NCI-H524 (cell line): ENCODE measurements around the gene SURF6.
"Not testable (repeated sequence)": the region's sequence is repeated elsewhere in the genome, so short reads cannot be mapped to it uniquely, and the experiment has no call there.

Source experiments
- DNase-seq, 2 experiments: peaks; one replicate each; lab custom pipeline; 2025; lab: John Stamatoyannopoulos, UW

The SURF6 gene

GRCh38 chr9:133327021-133327420 is 9.0 kb downstream of the SURF6 start:
- not testable (repeated sequence) for DNase-seq

GRCh38 chr9:133323991-133324703 is 11.8 kb downstream of the SURF6 start:
- DNase-seq, result no peak

DNA sequence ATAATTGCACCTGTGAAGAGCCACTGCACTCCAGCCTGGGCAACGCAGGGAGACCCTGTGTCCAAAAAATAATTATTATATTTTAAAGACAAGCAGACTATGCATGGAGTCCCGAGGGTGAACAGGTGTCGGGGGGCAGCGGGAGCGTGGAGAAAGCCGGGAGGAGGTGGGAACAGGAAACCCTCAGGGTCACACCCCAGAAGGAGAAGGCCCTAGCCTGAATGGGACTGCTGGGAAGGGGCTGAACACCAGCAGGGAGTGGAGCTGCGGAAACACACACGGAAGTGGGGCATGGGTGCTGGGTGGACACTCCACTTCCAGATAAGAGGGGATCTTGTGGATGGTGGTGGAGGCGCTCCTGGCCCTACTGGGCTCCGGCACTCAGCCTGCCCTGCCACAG is 12.8 kb downstream of the SURF6 start:
- no peak for DNase-seq

DNA sequence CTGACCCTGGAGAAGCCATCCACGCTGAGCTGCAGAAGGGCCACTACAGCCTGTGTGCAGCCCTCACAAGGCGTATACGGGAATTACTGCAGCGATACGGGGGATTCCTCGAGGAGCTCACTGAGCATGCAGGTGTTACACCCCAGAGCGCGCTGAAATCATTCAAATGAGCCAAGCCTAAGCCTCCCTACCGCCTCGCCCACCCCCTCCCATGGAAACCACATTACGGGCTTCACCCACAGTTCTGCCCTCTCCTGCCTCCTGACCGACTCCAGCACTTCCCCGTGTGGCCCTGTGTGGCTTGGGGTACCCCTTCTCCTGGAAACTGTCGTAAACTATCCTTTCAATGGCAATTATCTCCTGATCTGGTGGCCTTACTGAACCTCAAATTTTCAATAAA is 13.3 kb downstream of the SURF6 start:
- DNase-seq, result no peak

DNA sequence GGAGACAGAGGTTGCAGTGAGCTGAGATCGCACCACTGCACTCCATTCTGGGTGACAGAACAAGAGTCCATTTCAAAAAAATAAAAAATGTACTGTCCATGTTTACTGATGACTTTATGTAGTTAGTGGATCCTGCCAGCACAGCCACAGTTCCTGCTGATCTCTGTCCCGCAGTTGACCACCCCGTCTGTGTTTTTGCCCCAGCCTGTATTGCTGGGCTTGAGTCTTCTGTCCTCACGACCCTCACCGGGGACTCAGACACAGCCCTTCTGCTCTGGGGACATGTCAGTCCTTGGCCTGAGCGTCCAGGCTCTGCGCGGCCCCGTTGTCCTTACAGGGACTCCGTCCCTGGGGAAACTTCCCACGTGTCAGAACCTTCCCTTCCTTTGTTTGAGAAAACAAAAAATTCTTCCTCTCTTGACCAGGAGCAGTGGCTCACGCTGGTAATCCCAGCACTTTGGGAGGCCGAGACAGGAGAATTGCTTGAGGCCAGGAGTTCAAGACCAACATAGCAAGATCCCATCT is 14.5 kb downstream of the SURF6 start:
- no peak for DNase-seq

- DNase-seq, result no peak
Measured at GRCh38 chr9:133320421-133320881, 15.5 kb downstream of the SURF6 start.

- not testable (repeated sequence) for DNase-seq
Measured at GRCh38 chr9:133317551-133317950, 18.4 kb downstream of the SURF6 start.

- DNase-seq, result no peak
Measured at GRCh38 chr9:133315997-133316396, 20.0 kb downstream of the SURF6 start.

DNA sequence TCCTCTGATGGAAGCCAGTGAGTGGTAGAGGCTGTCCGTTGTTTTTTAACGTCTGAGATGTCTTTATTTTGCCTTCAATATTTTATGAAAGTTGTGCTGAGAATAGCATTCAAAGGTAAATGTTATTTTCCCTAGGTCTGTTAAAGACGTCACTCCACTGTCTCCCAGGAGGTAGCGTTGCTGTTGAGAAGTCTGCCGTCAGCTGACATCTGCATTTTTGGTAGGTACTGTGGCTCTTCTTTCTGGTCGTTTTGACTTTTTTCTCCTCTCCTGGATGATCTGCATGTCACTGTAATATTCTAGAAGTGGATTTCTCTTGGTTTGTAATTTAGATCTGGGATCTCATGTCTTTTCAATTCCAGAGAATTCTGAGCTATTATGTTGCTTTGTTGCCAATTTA is 26.4 kb downstream of the SURF6 start:
- DNase-seq, result no peak

GRCh38 chr9:133307301-133307700 is 28.7 kb downstream of the SURF6 start:
- DNase-seq, result no peak

- DNase-seq, result no peak
Measured at GRCh38 chr9:133306242-133307204, 29.5 kb downstream of the SURF6 start.

GRCh38 chr9:133305731-133306130 is 30.3 kb downstream of the SURF6 start:
- DNase-seq, result no peak

- DNase-seq, result no peak
Measured at GRCh38 chr9:133304477-133305377, 31.3 kb downstream of the SURF6 start.

GRCh38 chr9:133304158-133304470 is 31.9 kb downstream of the SURF6 start:
- DNase-seq, result peak in 1 of 2 experiments; percentile 47

DNA sequence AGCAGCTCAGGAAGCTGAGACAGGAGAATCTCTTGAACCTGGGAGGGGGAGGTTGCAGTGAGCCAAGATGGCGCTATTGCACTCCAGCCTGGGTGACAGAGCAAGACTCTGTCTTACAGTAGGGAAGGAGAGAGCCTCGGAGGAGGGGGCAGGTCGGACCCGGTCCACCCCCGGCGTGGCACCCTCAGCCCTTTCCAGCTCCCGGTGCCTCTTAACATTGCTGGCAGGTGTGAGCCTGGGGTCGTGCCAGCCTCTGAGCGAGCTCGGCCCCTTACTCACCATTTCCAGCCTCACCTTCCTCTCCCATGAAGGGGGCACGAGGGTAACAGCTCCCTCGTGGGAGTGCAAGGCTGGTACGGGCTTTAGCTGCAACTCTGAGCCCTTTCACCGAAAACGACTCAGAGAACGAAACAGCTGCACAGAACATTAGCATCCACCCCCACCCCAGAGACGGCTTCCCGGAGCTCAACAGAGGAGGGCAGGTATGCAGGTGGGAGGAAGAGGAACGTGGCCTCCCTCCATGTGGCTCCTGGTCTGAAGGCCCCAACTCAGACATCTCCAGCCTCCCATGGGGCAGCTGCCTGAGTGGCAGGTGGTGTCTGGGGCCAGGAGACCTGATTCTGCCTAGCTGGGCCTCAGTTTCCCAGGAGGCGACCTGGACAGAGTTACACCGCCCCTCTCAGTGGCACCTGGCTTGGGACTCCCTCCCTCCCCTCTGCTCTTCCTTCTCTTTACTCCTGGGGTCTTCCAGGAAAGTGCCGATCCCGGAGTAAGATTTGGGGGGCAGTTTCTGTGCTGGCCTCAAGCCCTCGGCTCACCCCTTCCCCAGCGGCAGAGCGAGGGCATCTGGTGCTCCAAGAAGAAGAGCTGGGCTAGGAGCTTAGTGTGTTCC is 32.5 kb downstream of the SURF6 start:
- DNase-seq, result no peak

DNA sequence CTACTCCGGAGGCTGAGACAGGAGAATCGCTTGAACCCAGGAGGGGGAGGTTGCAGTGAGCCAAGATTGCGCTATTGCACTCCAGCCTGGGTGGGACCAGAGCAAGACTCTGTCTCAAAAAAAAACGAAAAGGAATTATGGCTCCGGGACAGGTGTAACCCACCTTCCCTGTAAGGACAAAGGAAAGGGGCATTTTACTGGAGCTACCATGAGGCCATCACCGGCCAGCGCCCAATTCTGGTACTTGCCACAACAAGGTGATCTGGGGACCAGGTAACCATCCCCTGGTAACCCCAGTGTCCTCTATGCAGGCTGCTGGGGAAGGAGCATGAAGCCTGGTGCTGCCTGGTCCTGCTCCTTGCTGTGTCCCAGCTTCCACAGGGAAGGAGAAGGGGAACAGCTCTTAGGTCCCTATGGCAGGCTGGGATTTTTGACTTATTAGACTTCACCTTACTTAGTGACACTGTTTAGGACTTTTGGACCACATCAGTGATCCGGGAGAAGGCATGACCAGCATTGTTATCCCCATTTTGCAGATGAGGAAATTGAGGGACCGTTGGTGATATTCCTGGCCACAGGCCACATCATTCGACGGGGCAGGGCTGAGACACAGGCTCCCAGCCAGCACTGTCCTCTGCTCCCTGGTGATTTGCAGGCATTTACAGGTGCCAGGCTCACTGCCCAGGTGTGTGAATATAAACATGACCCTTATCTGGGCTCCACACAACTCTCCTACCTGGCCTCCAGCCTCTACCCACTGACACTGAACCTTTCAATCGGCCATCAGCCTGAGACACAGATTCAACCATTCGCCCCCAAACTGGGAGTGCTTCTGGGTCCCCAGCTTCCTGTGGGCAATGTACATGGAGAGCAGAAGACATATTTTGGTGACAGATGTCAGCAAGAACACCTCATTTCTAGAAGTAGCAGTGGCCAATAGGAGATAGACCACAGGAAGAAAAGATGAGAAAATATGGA is 34.4 kb downstream of the SURF6 start:
- DNase-seq, result no peak

DNA sequence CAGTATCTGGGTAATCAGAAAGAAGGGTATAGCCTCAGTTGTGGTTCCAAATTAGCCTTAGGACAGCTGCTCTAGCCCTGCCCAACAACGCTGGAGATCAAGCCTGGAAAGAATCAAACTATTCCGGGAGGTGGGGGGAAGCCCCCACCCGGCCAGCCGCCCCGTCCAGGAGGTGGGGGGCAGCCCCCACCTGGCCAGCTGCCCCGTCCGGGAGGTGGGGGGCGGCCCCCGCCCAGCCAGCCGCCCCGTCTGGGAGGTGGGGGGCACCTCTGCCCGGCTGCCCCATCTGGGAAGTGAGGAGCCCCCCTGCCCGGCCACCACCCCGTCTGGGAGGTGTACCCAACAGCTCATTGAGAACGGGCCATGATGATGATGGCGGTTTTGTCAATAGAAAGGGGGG is 36.0 kb downstream of the SURF6 start:
- peak in 1 of 2 experiments; percentile 22 for DNase-seq

GRCh38 chr9:133294257-133294656 is 41.7 kb downstream of the SURF6 start:
- no peak for DNase-seq

- no peak for DNase-seq
Measured at GRCh38 chr9:133290751-133291302, 45.2 kb downstream of the SURF6 start.
